Measurements from ENCODE around the gene SLIT1.

Gene SLIT1

DNA sequence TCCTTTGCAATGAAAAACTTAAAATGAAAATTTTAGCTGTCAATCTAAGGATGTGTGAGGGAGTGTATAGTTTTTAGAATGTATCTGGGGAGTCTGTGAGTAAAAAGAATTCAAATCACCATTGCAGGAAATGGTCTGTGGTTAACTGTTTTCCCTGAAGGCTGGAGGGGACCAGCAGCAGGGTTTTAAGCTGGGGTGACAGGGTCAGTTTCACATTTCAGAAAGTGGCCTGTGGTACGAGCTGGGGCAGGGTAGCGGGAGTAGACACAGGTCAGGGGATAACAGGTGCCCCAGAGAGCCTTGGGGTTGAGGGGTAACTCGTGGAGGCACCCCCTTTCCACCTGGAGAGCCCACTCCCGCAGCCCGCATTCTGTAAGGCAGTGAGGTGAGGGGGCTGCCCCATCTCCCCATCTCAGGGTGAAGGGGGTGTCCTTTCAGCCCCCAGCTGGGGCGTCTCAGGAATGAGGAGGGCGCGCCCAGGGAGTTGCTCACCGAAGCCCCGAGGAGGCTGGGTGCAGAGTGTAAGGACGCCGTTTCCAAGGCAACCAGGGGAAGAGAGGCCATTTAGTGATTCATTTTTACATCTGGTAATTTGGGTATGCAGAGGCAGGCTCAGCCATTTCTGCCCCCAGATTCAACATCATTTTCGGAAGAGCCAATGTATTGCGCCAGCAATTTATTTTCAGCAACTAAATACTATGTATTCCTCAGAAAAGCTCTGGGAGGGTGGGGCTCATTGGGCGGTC, 168.9 kb downstream of the SLIT1 start:
- FAIRE-seq (peak; percentile 97), DNase-seq (ENCODE audit: extremely low spot score, insufficient read length, low read depth) (peak; percentile 74)

DNA sequence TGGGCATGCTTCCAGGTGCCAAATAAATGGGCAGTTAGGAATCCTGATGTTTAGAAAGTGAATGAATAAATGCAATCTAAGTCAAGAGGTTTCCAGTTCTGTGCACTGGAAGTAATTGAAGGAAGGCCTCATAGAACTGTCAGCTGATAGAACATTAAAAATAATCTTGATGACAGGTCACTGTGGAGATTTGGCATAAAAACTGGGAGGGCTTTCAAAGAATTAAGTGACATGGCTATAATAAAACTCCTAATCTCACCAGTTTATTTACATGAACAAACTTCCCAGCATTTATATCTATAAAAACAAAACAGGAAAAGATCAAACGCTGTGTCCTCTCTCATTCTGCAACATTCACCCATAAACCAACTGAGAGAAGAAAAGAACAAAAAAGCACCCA, 170.5 kb downstream of the SLIT1 start:
- DNase-seq (ENCODE audit: extremely low spot score, insufficient read length, low read depth) (no peak), FAIRE-seq (no peak)

GRCh38 chr10:97013983-97014382, 171.8 kb downstream of the SLIT1 start:
- FAIRE-seq (no peak), DNase-seq (ENCODE audit: extremely low spot score, insufficient read length, low read depth) (no peak)

DNA sequence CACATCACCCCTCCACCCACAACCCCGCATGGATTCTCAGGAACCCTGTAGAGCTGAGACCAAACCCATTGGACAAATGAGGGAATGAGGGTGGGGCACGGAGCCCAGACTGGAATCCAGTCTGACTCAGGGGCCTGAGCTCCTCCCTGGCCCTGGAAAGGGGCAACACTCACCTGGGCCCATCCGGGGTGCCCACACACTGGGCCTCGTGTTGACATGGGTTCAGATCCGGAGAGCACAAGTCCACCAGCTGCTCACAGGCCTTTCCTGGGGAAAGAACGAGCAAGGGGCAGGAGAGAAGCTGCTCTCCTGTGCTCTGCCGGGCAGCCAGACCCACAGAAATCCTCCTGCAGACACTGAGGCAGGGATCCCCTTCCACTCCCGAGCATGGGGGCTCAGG, 172.2 kb downstream of the SLIT1 start:
- DNase-seq (ENCODE audit: extremely low spot score, insufficient read length, low read depth), result no peak
- no peak for FAIRE-seq

DNA sequence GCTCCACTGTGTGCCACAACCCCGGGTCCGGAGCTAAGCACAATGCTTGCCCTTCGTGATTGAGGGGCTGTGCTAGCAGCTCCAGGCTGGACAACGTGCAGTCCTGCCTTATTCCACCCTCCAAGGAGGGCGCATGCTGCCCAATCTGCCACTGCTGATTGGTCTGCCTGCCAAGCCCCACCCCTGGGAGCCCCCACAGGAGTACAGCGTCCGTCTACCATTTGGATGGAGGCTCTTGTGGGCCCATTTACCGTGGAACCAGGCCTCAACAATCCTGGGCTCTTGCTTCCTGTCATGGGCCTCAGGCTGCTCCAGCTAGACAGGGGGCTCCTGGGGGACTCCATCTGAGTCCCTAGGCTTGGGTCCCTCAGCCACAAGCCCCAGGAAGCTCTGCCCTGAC, 173.3 kb downstream of the SLIT1 start:
- FAIRE-seq, result no peak
- no peak for DNase-seq (ENCODE audit: extremely low spot score, insufficient read length, low read depth)

- FAIRE-seq (no peak), DNase-seq (ENCODE audit: extremely low spot score, insufficient read length, low read depth) (no peak)
Measured at GRCh38 chr10:97011397-97011796, 174.4 kb downstream of the SLIT1 start.

- no peak for FAIRE-seq
Measured at GRCh38 chr10:97010695-97011206, 175.0 kb downstream of the SLIT1 start.

DNA sequence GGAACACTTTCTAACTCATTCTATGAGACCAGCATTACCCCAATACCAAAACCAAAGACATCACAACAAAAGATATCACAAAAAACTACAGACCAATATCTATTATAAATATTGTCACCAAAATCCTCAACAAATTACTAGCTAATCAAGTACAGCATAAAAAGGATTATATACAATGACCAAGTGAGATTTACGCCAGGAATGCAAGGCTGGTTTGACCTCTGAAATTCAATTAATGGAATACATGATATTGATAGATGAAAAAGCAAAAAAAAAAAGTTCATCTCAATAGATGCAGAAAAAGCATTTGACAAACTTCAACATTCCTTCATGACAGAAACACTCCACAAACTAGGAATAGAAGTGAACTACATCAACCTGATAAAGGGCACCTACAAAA, 178.3 kb downstream of the SLIT1 start:
- FAIRE-seq (no peak), DNase-seq (ENCODE audit: extremely low spot score, insufficient read length, low read depth) (no peak)

More at GRCh38 chr10:97010695-97011206, 175.0 kb downstream of the SLIT1 start:
- no peak for DNase-seq (ENCODE audit: extremely low spot score, insufficient read length, low read depth)

DNA sequence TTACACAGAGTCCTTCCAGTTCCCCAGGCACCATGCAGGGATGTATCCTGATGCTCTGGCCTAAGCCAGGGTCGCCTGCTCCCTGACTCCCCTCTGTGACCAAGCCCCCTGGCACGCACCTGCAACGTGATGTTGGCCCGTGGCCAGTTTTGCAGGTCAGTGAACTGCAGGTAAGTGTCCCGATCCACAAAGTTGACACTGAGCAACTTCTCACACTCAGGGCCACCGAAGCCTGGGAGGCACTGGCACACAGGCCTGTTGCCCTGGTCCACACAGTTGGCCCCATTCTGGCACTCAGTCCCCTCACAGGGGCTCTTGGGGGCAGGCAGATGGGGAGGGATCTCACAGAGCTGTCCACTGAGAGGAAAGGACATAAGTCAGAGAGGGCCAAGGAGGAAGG, 179.4 kb downstream of the SLIT1 start:
- DNase-seq (ENCODE audit: extremely low spot score, insufficient read length, low read depth), result no peak
- no peak for FAIRE-seq

GRCh38 chr10:97005349-97005748, 180.4 kb downstream of the SLIT1 start:
- FAIRE-seq, result no peak
- no peak for DNase-seq (ENCODE audit: extremely low spot score, insufficient read length, low read depth)

DNA sequence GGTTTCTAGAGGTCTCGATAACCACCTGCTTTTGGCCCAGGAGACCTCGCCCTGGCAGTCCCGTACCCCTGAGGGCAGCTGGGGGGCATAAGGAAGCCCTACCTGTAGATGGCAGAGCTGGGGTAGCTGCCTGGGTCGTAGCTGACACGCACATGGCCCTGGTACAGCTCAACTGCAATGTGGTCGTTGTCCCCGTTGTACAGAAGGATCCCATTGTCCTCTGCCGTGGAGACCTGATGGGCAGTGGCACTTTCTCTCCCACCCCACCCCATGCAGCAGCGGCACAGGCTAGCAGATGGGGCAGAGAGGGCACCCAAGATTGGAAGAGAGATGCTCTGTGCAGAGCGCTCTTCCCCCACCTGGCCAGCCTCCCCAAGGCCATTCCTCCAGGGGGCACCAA, 181.2 kb downstream of the SLIT1 start:
- DNase-seq (ENCODE audit: extremely low spot score, insufficient read length, low read depth) (no peak), FAIRE-seq (no peak)

- DNase-seq (ENCODE audit: extremely low spot score, insufficient read length, low read depth), result no peak
- FAIRE-seq, result no peak
Measured at GRCh38 chr10:97003804-97004201, 182.0 kb downstream of the SLIT1 start.

DNA sequence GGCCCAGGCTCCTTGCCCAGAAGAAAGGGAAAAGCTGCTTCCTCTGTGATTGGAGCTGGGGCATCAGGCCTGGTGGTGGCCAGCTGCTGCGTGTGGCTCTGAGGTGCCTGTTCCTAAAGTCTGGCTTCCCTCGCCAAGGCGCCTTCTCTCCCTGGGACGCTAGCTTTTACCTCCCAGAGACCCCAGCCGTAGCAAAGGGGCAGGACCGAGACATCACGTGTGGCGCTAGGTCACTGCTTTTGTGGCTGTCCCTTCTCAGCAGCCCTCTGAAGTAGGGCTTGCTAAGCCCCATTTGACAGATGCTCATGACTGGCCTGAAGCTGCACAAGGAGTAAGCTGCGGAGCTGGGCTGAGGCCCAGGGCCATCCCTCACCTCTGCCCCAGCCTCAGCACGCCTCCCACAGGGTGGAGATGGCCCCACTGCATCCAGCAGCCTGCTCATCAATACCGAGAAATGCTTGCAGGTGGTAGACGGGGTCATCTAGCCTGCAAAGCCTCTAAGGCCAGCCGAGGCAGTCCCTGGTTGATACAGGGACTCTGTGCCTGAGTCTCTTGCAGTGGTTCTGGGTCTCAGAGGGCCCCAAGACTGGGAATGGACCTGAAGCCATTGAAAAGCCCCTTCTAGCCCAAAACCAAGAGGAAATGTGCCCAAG, 182.5 kb downstream of the SLIT1 start:
- FAIRE-seq, result no peak
- DNase-seq (ENCODE audit: extremely low spot score, insufficient read length, low read depth), result no peak

GRCh38 chr10:97002670-97003069, 183.1 kb downstream of the SLIT1 start:
- no peak for FAIRE-seq
- DNase-seq (ENCODE audit: extremely low spot score, insufficient read length, low read depth), result no peak

- DNase-seq (ENCODE audit: extremely low spot score, insufficient read length, low read depth), result no peak
- FAIRE-seq, result no peak
Measured at GRCh38 chr10:97001183-97001991, 184.4 kb downstream of the SLIT1 start.

DNA sequence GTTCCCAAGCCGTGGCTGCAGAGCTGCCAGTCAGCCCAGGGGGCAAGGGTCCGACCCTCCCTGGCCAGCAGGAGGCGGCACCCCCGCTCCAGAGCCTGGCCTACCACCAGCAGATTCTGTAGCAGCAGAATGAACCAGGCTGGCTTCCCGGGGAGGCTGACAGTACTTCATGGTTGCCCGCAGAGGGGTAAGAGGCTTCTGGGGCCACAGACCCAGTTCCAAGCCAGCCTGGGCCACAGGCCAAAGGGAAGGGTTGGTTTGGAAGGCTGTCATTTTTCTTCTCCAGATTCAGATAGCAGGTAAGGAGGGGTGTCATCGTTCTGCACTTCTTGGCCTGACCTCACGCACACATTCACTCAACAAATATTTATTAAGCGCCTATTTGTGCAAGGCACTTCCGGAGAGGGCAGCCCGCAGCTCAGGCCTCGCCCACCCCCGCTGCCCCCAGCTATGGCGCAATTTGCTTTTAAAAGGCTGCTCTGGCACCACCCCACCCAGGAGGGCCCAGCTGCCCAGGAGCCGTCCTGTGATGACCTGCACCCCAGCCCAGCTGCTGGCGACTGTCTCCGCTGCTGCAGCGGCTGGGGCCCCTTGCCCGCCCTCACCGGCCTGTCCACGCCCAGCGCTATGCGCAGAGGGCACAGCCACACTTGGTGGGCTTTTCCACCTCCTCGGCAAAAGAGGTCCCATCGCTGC, 185.1 kb downstream of the SLIT1 start:
- no peak for DNase-seq (ENCODE audit: extremely low spot score, insufficient read length, low read depth)
- no peak for FAIRE-seq

DNA sequence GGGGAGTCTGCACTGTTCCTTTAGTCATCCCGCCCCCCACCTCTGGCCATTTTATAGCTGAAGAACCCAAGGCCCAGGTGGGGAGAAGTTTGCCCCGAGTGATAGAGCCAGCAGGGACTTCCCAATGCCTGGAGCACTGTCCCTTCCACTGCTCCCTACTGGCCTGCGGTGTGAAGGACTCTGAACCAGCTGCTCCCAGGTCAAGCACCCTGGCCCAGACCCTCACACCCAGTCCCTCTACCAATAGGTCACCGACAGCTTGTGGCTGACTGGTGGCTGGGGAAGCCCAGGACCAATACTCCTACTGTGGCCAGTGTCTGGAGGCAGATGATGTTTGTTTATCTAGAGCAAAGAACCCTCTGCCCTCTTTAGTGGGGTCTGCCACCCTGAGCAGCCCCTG, 185.8 kb downstream of the SLIT1 start:
- DNase-seq (ENCODE audit: extremely low spot score, insufficient read length, low read depth) (no peak), FAIRE-seq (no peak)

DNA sequence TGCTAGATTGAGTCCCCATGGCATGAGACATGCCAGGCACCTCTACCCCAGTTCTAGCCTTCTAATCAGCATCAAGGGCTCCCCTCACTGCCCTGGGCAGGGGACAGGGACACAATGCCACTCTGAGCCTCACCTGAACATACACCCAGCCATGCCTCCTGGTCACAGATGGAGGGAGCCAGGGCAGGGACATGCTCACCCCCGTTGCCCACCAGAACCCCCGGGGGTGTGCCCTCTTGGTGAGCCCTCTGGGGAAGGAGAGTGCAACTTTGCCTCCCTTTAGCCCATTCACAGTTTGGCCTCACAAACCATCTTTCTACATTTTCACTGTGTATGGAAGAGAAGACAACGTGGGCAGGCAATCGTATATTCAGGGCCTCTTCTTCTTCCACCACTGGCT, 186.4 kb downstream of the SLIT1 start:
- DNase-seq (ENCODE audit: extremely low spot score, insufficient read length, low read depth) (no peak), FAIRE-seq (no peak)

DNA sequence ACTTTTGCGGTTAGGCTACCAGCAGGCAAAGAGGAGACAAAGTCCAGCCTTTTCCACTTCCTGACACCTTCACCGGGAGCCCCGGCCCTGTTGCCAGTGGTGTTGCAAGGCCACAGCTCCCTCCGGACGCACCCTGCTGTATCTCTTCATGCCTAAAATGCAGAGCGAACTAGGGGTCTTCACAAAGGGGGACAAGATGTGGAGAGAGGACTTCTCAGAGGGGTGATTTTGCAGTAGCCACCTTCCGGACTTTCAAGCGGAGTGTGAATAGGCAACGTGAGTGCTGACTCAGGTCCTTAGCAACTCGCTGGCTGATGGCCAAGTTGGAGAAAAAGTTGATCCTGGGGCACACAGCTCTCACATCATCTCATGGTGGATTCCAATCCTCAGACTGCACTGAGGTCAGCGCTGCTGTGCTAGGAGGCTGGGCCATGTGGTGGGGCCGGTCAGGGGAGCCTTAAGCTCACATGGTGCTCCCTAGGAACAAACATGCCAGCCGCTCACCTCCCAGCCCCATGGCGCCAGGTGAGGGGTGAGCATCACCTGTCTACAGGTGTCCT, 187.3 kb downstream of the SLIT1 start:
- DNase-seq (ENCODE audit: extremely low spot score, insufficient read length, low read depth) (no peak), FAIRE-seq (no peak)

Data from GM18507 (cell line).